ENCODE data around the gene FNDC3A.

- TF ChIP-seq, protein P1, sequence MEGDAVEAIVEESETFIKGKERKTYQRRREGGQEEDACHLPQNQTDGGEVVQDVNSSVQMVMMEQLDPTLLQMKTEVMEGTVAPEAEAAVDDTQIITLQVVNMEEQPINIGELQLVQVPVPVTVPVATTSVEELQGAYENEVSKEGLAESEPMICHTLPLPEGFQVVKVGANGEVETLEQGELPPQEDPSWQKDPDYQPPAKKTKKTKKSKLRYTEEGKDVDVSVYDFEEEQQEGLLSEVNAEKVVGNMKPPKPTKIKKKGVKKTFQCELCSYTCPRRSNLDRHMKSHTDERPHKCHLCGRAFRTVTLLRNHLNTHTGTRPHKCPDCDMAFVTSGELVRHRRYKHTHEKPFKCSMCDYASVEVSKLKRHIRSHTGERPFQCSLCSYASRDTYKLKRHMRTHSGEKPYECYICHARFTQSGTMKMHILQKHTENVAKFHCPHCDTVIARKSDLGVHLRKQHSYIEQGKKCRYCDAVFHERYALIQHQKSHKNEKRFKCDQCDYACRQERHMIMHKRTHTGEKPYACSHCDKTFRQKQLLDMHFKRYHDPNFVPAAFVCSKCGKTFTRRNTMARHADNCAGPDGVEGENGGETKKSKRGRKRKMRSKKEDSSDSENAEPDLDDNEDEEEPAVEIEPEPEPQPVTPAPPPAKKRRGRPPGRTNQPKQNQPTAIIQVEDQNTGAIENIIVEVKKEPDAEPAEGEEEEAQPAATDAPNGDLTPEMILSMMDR (conservative IDR thresholded peaks at IDR 0.05 in 1 of 2, IDR thresholded peaks at IDR 0.05 in 1 of 2; ENCODE audit: extremely low read depth in 1 of 2, insufficient read depth in 1 of 2, low read depth in 1 of 2, low read length in 2 of 2), result no peak
- no peak for TF ChIP-seq EZH2 (IDR thresholded peaks at IDR 0.05; ENCODE audit: borderline replicate concordance, low read length)
Measured at GRCh38 chr13:49100637-49101570, 125.2 kb downstream of the FNDC3A start.
